HG02798 (cell line): Measurements from ENCODE around the gene PIP5K1A.
"Not testable (repeated sequence)": the region's sequence is repeated elsewhere in the genome, so short reads cannot be mapped to it uniquely, and the experiment has no call there.

Experiments used
- ATAC-seq: cut with Tn5 transposase; IDR thresholded peaks from one replicate; pipeline ENCODE4 v1.9.1; 2021; ENCODE audit warnings: mild to moderate bottlenecking; ENCODE audit not compliant: unreplicated experiment, poor library complexity

Gene PIP5K1A

DNA sequence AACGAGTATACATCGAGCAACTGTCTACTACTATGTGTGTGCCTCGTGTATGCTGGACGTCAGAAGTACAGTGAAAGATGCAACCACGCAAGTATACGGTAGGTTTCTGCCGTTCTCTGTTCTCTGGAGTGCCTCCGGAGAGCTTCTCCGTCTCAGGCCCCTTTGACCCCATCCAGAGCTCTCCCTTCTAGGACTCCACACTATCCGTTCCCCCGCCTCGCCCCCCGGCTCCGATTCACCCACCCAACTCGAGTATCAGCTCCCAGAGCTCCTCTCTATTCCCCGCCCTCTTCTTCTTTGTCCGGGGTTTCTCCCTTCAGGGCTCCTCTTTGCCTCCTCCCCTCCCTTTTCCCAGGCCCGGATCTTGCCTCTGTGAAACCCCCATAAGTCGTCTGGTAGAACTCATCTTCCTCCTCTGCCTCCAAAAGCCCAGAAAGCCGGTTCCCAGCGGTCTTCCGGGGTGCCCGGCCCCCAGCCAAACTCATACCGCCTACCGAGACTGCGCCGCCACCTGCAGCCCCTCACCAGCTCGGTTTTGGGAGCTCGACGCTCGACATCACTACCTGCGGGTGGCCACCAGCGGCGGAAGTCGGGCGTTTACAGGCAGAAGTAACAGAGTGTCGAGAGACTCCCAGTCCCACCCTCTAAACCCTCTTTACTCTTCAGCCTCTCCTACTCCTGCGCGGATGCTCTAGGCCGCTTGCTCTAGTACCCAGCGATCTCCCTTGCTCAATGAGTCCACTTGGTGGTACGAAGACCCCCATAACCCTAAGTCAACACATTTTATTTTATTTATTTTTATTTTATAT is 8.5 kb upstream of the PIP5K1A start, which contains the start of gene VPS72:
VPS72 (minus strand) TSS at position 561 of the 809 bp plus-strand sequence; CDS start at position 485, 76 bp downstream.
- peak; percentile 93 for ATAC-seq

DNA sequence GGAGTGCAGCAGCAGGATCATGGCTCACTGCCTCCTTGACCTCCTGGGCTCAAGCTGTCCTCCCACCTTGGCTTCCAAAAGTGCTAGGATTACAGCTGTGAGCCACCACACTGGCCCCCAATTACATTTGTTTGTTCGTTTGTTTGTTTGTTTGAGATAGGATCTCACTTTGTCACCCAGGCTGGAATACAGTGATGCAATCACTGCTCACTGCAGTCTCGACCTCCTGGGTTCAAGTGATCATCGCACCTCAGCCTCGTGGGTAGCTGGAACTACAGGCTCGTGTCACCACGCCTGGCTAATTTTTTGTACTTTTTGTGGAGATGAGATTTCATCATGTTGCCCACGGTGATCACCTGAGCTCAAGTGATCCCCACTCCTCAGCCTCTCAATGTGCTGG is 6.3 kb upstream of the PIP5K1A start:
- ATAC-seq: no peak

GRCh38 chr1:151193304-151193703 is 5.0 kb upstream of the PIP5K1A start:
- no peak for ATAC-seq

GRCh38 chr1:151193856-151194255 is 4.5 kb upstream of the PIP5K1A start:
- no peak for ATAC-seq

DNA sequence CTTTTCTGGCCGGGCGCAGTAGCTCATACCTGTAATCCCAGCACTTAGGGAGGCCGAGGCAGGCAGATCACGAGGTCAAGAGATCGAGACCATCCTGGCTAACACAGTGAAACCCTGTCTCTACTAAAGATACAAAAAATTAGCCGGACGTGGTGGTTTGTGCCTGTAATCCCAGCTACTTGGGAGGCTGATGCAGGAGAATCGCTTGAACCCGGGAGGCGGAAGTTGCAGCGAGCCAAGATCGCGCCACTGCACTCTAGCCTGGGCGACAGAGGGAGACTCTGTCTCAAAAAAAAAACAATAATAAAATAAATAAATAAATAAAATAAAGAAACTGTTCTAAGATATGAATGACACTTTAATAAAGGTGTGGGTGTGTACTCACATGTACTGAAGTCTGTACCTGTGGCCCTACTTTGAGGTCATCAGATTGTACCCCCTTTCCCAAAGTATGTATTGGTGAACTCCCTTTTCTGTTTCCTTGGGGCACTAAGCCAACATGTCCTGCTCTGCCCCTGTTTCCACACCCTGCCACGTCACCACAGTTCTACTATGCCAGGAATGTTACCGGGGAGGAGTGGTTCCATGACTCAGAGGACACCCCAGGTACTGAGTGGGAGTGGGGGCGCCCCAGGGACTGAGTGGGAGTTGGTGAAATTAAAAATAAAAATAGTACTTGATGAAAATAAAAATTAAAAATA is 3.3 kb upstream of the PIP5K1A start:
- not testable (repeated sequence) for ATAC-seq

- no peak for ATAC-seq
These were observed 2.0 kb upstream of the PIP5K1A start for GRCh38 chr1:151196292-151196800.

- ATAC-seq: no peak
These were observed 494 bp upstream of the PIP5K1A start for GRCh38 chr1:151197863-151198253.

GRCh38 chr1:151199873-151200581 is 1.7 kb downstream of the PIP5K1A start:
- no peak for ATAC-seq

DNA sequence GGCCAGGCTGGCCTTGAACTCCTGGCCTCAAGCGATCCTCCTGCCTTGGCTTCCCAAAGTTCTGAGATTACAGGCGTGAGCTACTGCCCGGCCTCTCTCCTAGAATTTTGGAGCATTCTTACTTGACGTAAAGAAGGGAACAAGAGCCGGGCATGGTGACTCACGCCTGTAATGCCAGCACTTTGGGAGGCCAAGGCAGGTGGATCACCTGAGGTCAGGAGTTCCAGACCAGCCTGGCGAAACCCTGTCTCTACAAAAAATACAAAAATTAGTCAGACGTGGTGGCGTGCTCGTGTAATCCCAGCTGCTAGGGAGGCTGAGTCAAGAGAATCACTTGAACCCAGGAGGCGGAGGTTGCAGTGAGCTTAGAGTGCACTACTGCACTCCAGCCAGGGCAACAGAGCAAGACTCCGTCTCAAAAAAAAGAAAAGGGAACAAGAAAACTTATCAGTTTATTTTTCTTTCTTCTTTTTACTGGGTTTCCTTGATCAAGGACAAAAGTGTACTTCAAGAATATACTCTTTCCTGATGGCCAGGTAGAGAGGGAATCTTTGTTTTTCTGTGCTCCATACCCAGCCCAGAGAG is 7.1 kb downstream of the PIP5K1A start:
- not testable (repeated sequence) for ATAC-seq

GRCh38 chr1:151210830-151211229 is 12.5 kb downstream of the PIP5K1A start:
- ATAC-seq: no peak

DNA sequence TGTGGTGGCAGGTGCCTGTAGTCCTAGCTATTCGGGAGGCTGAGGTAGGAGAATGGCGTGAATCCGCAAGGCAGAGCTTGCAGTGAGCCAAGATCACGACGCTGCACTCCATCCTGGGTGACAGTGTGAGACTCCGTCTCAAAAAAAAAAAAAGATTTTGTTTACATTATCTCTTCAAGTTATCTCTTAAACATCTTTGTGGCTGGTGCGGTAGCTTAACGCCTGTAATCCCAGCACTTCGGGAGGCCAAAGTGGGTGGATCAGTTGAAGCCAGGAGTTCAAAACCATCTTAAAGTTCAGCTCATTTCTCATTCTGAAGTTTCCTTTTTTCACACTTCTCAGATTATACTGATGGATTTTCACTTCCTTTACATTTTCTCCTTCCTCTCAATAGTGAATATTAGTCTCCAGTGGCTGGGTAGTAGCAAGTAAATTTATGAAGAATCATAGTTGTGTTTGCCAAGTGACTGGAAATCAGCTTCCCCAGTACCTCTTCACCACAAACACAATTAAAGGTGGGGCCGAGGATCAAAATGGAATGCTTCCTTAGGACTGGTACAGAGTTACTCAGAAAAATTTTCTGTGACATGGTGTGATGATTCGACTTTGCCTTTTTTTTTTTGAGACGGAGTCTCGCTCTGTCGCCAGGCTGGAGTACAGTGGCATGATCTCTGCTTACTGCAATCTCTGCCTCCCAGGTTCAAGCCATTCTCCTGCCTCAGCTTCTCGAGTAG is 13.8 kb downstream of the PIP5K1A start:
- no peak for ATAC-seq

DNA sequence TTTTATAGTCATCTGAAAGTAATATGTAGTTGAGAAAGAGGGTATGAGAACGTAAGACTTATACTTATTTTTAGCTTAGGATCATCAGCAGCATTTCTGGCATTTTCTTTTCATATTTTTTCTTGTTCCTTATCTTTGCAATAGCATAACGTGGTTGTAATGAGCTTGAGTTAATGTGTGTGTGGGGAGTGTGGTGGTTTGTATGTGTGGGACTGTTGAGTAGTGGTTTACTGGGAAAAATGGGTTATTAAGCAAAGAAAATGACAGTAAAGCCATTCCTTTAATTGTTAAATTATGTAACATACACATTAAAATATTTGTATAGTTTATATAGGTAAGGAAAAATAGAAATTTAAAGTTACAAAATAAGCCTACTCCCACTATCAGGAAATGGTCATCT is 15.2 kb downstream of the PIP5K1A start:
- no peak for ATAC-seq

DNA sequence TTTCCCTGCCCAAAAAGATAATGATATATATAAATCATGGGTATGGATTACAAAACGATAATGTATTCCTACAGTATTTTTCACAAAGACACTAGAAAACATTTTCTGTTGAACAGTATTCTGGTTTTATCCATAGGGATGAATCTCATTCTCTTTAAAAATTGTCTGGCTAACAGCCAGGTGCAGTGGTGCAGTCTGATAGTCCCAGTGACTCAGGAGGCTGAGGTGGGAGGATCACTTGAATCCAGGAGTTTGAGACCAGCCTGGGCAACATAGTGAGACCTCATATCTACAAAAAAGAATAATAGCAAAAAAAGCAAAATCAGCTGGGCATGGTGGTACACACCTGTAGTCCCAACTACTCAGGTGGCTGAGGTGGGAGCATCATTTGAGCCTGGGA is 23.3 kb downstream of the PIP5K1A start:
- ATAC-seq: no peak

- ATAC-seq: no peak
These were observed 23.8 kb downstream of the PIP5K1A start for GRCh38 chr1:151222130-151222529.

GRCh38 chr1:151235235-151235634 is 36.9 kb downstream of the PIP5K1A start:
- no peak for ATAC-seq

DNA sequence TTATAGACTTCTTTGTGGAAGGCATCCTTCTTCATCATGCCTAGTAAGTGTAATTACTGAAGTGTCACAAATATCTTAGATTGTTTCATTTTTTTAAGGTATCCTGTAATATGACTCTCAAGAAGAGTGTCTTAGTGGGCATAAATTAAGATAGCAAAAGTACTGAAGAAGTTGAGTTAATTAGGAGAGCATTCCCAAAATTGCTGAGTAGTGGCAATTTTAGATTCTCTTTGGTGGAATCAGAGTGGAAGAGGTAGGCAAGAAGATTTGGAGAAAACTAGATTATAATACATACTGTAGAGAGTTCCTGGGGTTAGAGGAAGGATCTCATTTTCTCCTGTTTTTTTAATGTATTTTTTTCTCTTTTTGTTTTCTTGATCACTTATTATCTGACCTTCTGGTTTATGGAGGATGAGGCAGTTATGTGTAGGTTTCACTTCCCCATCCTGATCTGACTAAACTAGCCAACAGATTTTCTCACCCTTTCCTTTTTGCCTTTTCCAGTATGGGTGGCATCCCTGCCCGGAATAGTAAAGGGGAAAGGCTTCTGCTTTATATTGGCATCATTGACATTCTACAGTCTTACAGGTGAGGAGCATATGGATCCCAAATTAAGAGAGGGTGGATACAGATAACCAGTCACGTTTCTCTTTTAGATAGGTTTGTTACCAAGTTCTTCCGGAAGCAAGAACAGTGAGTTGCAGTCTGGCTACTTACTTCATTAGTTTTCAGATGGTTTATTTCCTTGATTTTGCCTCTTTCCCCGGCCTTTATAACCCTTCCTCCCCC is 39.5 kb downstream of the PIP5K1A start:
- ATAC-seq: no peak

- no peak for ATAC-seq
These were observed 40.1 kb downstream of the PIP5K1A start for GRCh38 chr1:151238467-151238739.

DNA sequence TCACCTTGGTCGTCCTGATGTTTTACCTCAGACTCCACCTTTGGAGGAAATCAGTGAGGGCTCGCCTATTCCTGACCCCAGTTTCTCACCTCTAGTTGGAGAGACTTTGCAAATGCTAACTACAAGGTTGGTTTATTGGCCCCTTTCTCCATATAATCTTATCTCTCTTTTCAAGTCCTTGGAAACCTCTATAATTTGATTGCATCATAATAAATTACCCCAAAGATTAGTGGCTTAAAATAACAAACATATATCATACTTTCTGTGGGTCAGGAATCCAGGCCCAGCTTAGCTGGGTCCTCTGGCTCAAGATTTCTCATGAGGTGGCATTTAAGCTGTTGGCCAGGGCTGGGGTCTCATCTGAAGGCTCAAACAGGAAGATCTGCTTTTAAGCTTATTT is 44.1 kb downstream of the PIP5K1A start:
- no peak for ATAC-seq

DNA sequence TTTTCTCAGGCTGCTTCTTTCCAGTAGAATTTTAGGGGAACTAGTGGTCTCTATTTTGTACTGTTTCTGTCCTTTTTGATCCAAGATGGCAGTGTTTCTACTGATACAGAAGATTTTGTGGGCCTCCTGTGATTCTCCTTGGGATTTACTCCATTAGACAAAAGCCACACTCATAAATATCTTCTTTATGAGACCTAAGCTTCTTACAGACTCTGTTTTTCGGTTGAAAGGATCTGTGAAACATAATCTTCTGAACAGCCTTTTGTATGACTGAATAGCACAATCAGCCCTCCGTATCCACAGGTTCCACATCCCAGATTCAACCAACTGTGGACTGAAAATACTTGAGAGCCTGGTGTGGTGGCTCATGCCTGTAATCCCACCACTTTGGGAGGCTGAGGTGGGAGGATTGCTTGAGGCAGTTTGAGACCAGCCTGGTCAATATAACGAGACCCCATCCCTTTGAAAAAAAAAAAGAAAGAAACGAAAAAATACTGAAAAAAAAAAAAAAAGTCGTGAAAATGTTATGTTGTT is 45.4 kb downstream of the PIP5K1A start:
- no peak for ATAC-seq
